SU-DHL-6 (cell line): Measurements from ENCODE around the gene NTRK2.

Experiments used
- CTCF ChIP-seq: fragments of 200-600 bp; sonication (generic); IDR thresholded peaks from one replicate; pipeline ENCODE4 v1.5.1; 2017; ENCODE audit warnings: antibody characterized with exemption, mild to moderate bottlenecking, low read length, moderate library complexity; ENCODE audit not compliant: insufficient read depth, poor library complexity, severe bottlenecking
- EZH2phosphoT487 ChIP-seq: fragments of 200-600 bp; sonication (generic), shearing (Covaris generic); conservative IDR thresholded peaks from 2 replicates; pipeline ENCODE4 v1.6.1; 2018; ENCODE audit warnings: mild to moderate bottlenecking, antibody characterized with exemption, low read length, moderate library complexity, mixed read lengths

- TF ChIP-seq CTCF (no peak), EZH2phosphoT487 (no peak)
Observed at GRCh38 chr9:84781931-84782866, 112.7 kb downstream of the NTRK2 start.
